GM18520 (cell line): ENCODE data around the gene ANKRD42.

ENCODE experiments used
- ATAC-seq: cut with Tn5 transposase; IDR thresholded peaks from one replicate; pipeline ENCODE4 v1.9.1; 2021; ENCODE audit not compliant: unreplicated experiment

ANKRD42 gene

GRCh38 chr11:83285771-83286528, 92.4 kb downstream of the ANKRD42 start, which contains the start of gene CCDC90B:
CCDC90B (minus strand) TSS chr11:83286367; CDS start chr11:83285972, 395 bp downstream.
- ATAC-seq = peak; percentile 85

GRCh38 chr11:83287631-83288030, 94.1 kb downstream of the ANKRD42 start:
- ATAC-seq = no peak

GRCh38 chr11:83292709-83293456, 99.4 kb downstream of the ANKRD42 start:
- peak; percentile 67 for ATAC-seq

- ATAC-seq = no peak
Measured at GRCh38 chr11:83293457-83293774, 99.9 kb downstream of the ANKRD42 start.

- no peak for ATAC-seq
Measured at GRCh38 chr11:83294208-83294607, 100.7 kb downstream of the ANKRD42 start.
